Glutamatergic neuron (in vitro differentiated cells): ENCODE measurements around the gene PRSS35. TPM values are rescaled to one million over a fixed set of nuclear protein-coding genes. Genes with fewer than 3 reads are reported as not detected.

ENCODE experiments used
- DNase-seq: peaks from one replicate; pipeline ENCODE4 v3.0.0; 2022
- H3K27ac Mint-ChIP-seq: one replicate; pipeline ENCODE4 v1.8.0; 2020; ENCODE audit warnings: mild to moderate bottlenecking, mixed read lengths, inconsistent platforms; ENCODE audit not compliant: unreplicated experiment
- H3K27me3 Mint-ChIP-seq: one replicate; pipeline ENCODE4 v1.8.0; 2020; ENCODE audit warnings: mild to moderate bottlenecking, moderate library complexity, mixed read lengths, inconsistent platforms; ENCODE audit not compliant: unreplicated experiment
- H3K36me3 Mint-ChIP-seq: one replicate; pipeline ENCODE4 v1.8.0; 2020; ENCODE audit warnings: mild to moderate bottlenecking, mixed read lengths, inconsistent platforms; ENCODE audit not compliant: unreplicated experiment
- H3K4me1 Mint-ChIP-seq: one replicate; pipeline ENCODE4 v1.8.0; 2020; ENCODE audit warnings: mild to moderate bottlenecking, low read depth, mixed read lengths, inconsistent platforms; ENCODE audit not compliant: unreplicated experiment
- H3K4me3 Mint-ChIP-seq: one replicate; pipeline ENCODE4 v1.8.0; 2020; ENCODE audit warnings: mild to moderate bottlenecking, mixed read lengths, inconsistent platforms; ENCODE audit not compliant: unreplicated experiment
- H3K9me3 Mint-ChIP-seq: one replicate; pipeline ENCODE4 v1.8.0; 2020; ENCODE audit warnings: mild to moderate bottlenecking, moderate library complexity, mixed read lengths, inconsistent platforms; ENCODE audit not compliant: unreplicated experiment
- CTCF ChIP-seq: fragments of 200-600 bp; sonication (generic); IDR thresholded peaks from one replicate; pipeline ENCODE4 v1.5.0; 2021; ENCODE audit not compliant: partially characterized antibody, unreplicated experiment
- total RNA-seq: library from RNA; stranded (reverse); fragmentation: NEBNext Ultra II Directional; extraction: Animal tissue kit (Norgen Biotek cat#: 25700); gene quantifications from one replicate; pipeline ENCODE4 v1.2.1, GENCODE V29; 2021; ENCODE audit not compliant: unreplicated experiment

PRSS35 gene
- total RNA-seq, 1 donor from 2014 or later = 26.6 TPM

GRCh38 chr6:83514466-83514865 is 2.1 kb downstream of the PRSS35 start:
- H3K4me1 Mint-ChIP-seq = peaks cover 6% of the 10 kb centered on the region
- H3K9me3 Mint-ChIP-seq = no peaks in the 10 kb centered on the region
- H3K27ac Mint-ChIP-seq = no peak overlapping the region
- no peak for TF ChIP-seq CTCF
- H3K27me3 Mint-ChIP-seq = no peaks in the 10 kb centered on the region
- no peaks in the 10 kb centered on the region for H3K36me3 Mint-ChIP-seq
- H3K4me3 Mint-ChIP-seq = no peak overlapping the region
- DNase-seq = no peak

- Mint-ChIP-seq H3K9me3 (no peaks in the 10 kb centered on the region), H3K27ac (no peak overlapping the region), H3K27me3 (no peaks in the 10 kb centered on the region), H3K4me1 (peaks cover 6% of the 10 kb centered on the region), H3K36me3 (no peaks in the 10 kb centered on the region), H3K4me3 (no peak overlapping the region)
- DNase-seq = no peak
- TF ChIP-seq CTCF = peak; percentile 88
These were observed 2.6 kb downstream of the PRSS35 start for GRCh38 chr6:83514866-83515466.

GRCh38 chr6:83517500-83517899 is 5.2 kb downstream of the PRSS35 start:
- Mint-ChIP-seq H3K27me3 (no peaks in the 10 kb centered on the region), H3K4me3 (no peak overlapping the region), H3K4me1 (peaks cover 3% of the 10 kb centered on the region), H3K9me3 (no peaks in the 10 kb centered on the region), H3K36me3 (no peaks in the 10 kb centered on the region), H3K27ac (no peak overlapping the region)
- TF ChIP-seq CTCF = no peak
- DNase-seq = no peak

- H3K36me3 Mint-ChIP-seq = peaks cover 5% of the 10 kb centered on the region
- no peaks in the 10 kb centered on the region for H3K9me3 Mint-ChIP-seq
- TF ChIP-seq CTCF = no peak
- no peak overlapping the region for H3K4me3 Mint-ChIP-seq
- no peaks in the 10 kb centered on the region for H3K27me3 Mint-ChIP-seq
- no peak for DNase-seq
- H3K4me1 Mint-ChIP-seq = no peaks in the 10 kb centered on the region
- H3K27ac Mint-ChIP-seq = no peak overlapping the region
These were observed 6.6 kb downstream of the PRSS35 start for GRCh38 chr6:83518816-83519480.

- H3K9me3 Mint-ChIP-seq = no peaks in the 10 kb centered on the region
- TF ChIP-seq CTCF = peak; percentile 92
- H3K36me3 Mint-ChIP-seq = no peaks in the 10 kb centered on the region
- peaks cover 2% of the 10 kb centered on the region for H3K27me3 Mint-ChIP-seq
- H3K4me3 Mint-ChIP-seq = no peak overlapping the region
- no peaks in the 10 kb centered on the region for H3K4me1 Mint-ChIP-seq
- DNase-seq = peak; percentile 69
- H3K27ac Mint-ChIP-seq = no peak overlapping the region
These were observed 23.8 kb downstream of the PRSS35 start for GRCh38 chr6:83536034-83536646.
